ENCODE results near the gene CCDC81.

The CCDC81 gene

DNA sequence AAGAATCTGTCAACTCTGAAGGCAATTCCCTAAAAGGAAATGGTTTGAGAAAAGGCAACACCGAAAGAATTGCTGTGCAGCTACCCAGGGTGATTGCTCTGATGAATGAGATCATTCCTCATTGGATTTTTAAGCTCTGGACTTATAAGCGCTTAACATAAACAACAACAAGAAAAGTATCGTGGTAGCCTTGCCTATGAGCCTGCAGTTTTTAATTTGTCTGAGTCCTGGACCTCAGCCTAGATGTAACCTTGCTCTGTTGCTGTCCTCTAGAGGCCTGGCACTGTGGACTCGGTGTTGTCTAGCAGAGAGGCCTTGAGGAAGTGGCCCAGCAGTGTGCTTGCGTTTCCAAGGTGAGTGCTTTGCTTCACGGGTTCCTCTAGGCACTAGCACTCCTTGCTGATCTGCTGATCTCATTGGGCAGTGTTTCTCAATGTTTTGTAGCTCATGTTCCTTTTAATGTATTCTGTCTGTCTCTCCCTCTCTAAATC, 20.4 kb downstream of the CCDC81 start:
- no peaks in the 10 kb centered on the region for H3F3A ChIP-seq (ENCODE audit: control insufficient read depth, insufficient read depth)
- no peaks in the 10 kb centered on the region for H3K27me3 ChIP-seq (ENCODE audit: control insufficient read depth, low read length)
- H3K9me3 ChIP-seq (ENCODE audit: control insufficient read depth, insufficient read depth, low read length): no peaks in the 10 kb centered on the region
- no peak overlapping the region for H3K4me3 ChIP-seq (ENCODE audit: low read length)
- H3K4me2 ChIP-seq (ENCODE audit: low read length): no peak overlapping the region
- TF ChIP-seq EZH2phosphoT487 (IDR thresholded peaks at IDR 0.05; ENCODE audit: borderline replicate concordance, low read length) (no peak), CTCF (IDR thresholded peaks at IDR 0.05; ENCODE audit: low read depth, low read length, poor library complexity, severe bottlenecking) (no peak)
- no peaks in the 10 kb centered on the region; the same call in 1 of the 2 replicates for H4K20me1 ChIP-seq (ENCODE audit: control insufficient read depth, insufficient read depth, low read depth, low read length)
- H3K4me1 ChIP-seq (ENCODE audit: control insufficient read depth, low read length): no peaks in the 10 kb centered on the region
- no peak overlapping the region for H3K27ac ChIP-seq (ENCODE audit: low read depth, low read length)
- no peaks in the 10 kb centered on the region for H3K9me2 ChIP-seq (replicated peaks; ENCODE audit: control insufficient read depth, low read length)
- H3K36me3 ChIP-seq (ENCODE audit: control insufficient read depth, low read length): no peaks in the 10 kb centered on the region
- no peaks in the 10 kb centered on the region for H3K79me2 ChIP-seq (ENCODE audit: control insufficient read depth, low read length)

DNA sequence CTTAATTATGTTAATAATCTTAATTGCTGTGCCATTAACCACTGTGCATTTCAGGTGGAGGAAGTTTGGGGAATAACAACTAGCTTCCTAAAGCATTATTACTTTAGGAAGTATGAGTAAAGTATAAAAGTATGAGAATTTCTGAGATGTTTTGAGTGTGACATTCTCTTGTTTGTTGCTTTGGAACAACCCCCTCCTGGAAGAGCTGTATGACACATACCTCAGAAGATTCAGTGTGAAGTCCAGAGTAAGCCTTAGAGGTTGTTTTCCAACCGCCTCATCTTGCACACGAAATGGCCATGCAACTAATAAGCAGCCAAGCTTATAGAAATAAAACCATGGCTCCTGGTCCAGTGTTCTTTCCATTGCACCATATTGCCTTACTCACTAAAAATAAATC, 21.7 kb downstream of the CCDC81 start:
- Histone ChIP-seq H3K4me3 (ENCODE audit: low read length) (no peak overlapping the region), H3F3A (ENCODE audit: control insufficient read depth, insufficient read depth) (no peaks in the 10 kb centered on the region), H3K27me3 (ENCODE audit: control insufficient read depth, low read length) (no peaks in the 10 kb centered on the region), H3K27ac (ENCODE audit: low read depth, low read length) (no peak overlapping the region), H3K79me2 (ENCODE audit: control insufficient read depth, low read length) (no peaks in the 10 kb centered on the region), H3K4me1 (ENCODE audit: control insufficient read depth, low read length) (no peaks in the 10 kb centered on the region), H3K9me3 (ENCODE audit: control insufficient read depth, insufficient read depth, low read length) (no peaks in the 10 kb centered on the region), H3K9me2 (replicated peaks; ENCODE audit: control insufficient read depth, low read length) (no peaks in the 10 kb centered on the region), H4K20me1 (ENCODE audit: control insufficient read depth, insufficient read depth, low read depth, low read length) (no peaks in the 10 kb centered on the region; the same call in 1 of the 2 replicates), H3K4me2 (ENCODE audit: low read length) (no peak overlapping the region), H3K36me3 (ENCODE audit: control insufficient read depth, low read length) (no peaks in the 10 kb centered on the region)
- no peak for TF ChIP-seq EZH2phosphoT487 (IDR thresholded peaks at IDR 0.05; ENCODE audit: borderline replicate concordance, low read length)
- TF ChIP-seq CTCF (IDR thresholded peaks at IDR 0.05; ENCODE audit: low read depth, low read length, poor library complexity, severe bottlenecking): no peak

DNA sequence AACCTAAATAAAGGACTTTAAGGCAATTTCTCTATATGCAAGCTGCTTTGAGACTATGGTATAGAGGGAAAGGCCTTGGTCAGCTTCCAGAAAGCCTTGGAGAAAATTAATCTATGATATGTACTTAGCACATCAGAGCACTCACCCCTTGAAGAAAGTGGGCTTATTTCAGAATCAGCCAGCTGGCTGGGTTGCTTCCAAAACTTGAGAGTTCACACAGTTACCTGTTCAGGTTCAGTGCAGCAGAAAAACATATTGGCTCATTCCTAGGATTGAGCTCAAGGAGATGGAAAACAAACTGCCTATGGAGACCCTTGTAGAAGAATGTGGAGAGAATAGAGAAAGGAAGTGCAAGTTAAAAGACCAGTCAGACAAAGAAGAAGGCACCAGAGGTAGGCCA, 22.7 kb downstream of the CCDC81 start:
- no peaks in the 10 kb centered on the region; the same call in 1 of the 2 replicates for H4K20me1 ChIP-seq (ENCODE audit: control insufficient read depth, insufficient read depth, low read depth, low read length)
- H3K4me3 ChIP-seq (ENCODE audit: low read length): no peak overlapping the region

More for the DNA sequence above, 22.7 kb downstream of the CCDC81 start:
- Histone ChIP-seq H3K79me2 (ENCODE audit: control insufficient read depth, low read length) (no peaks in the 10 kb centered on the region), H3K4me1 (ENCODE audit: control insufficient read depth, low read length) (no peaks in the 10 kb centered on the region), H3K36me3 (ENCODE audit: control insufficient read depth, low read length) (no peaks in the 10 kb centered on the region), H3K9me2 (replicated peaks; ENCODE audit: control insufficient read depth, low read length) (no peaks in the 10 kb centered on the region), H3K27me3 (ENCODE audit: control insufficient read depth, low read length) (no peaks in the 10 kb centered on the region), H3K27ac (ENCODE audit: low read depth, low read length) (no peak overlapping the region), H3K9me3 (ENCODE audit: control insufficient read depth, insufficient read depth, low read length) (no peaks in the 10 kb centered on the region), H3F3A (ENCODE audit: control insufficient read depth, insufficient read depth) (no peaks in the 10 kb centered on the region), H3K4me2 (ENCODE audit: low read length) (no peak overlapping the region)
- TF ChIP-seq EZH2phosphoT487 (IDR thresholded peaks at IDR 0.05; ENCODE audit: borderline replicate concordance, low read length) (no peak), CTCF (IDR thresholded peaks at IDR 0.05; ENCODE audit: low read depth, low read length, poor library complexity, severe bottlenecking) (no peak)
